Naive B cell (primary cell): ENCODE data around the gene OGDH. TPM values are rescaled to one million over a fixed set of nuclear protein-coding genes. Genes with fewer than 3 reads are reported as not detected.
A peak's percentile ranks its signal among the peaks of the same experiment; 100 is the strongest.

ENCODE experiments used
- ATAC-seq, 2 donors: fragments of 150-1000 bp; cut with Tn5 transposase; 2 replicates each; pipeline ENCODE4 v1.10.0; 2021; ENCODE audit warnings: low read depth in 2 of 2, mild to moderate bottlenecking in 2 of 2, moderate library complexity in 2 of 2
- DNase-seq: peaks from one replicate; pipeline ENCODE4 v3.0.0; 2022
- H3K27ac Mint-ChIP-seq, 6 donors: one replicate each; pipeline ENCODE4 v1.8.0; 2020 to 2022; ENCODE audit warnings: mild to moderate bottlenecking in 6 of 6, mixed read lengths in 6 of 6, moderate library complexity in 5 of 6, inconsistent platforms in 2 of 6
- H3K27me3 Mint-ChIP-seq, 3 donors: one replicate each; pipeline ENCODE4 v1.8.0; 2021 to 2022; ENCODE audit warnings: mixed read lengths in 3 of 3, mild to moderate bottlenecking in 1 of 3
- H3K36me3 Mint-ChIP-seq, 2 donors: one replicate each; pipeline ENCODE4 v1.8.0; 2020 to 2022; ENCODE audit warnings: mixed read lengths in 2 of 2, inconsistent platforms in 1 of 2, mild to moderate bottlenecking in 1 of 2
- H3K4me1 Mint-ChIP-seq, 3 donors: one replicate each; pipeline ENCODE4 v1.8.0; 2020 to 2022; ENCODE audit warnings: mixed read lengths in 3 of 3, inconsistent platforms in 1 of 3, mild to moderate bottlenecking in 1 of 3, moderate library complexity in 1 of 3
- H3K4me3 Mint-ChIP-seq, 8 donors: one replicate each; pipeline ENCODE4 v1.8.0; 2020 to 2022; ENCODE audit warnings: mild to moderate bottlenecking in 8 of 8, mixed read lengths in 8 of 8, moderate library complexity in 8 of 8, inconsistent platforms in 2 of 8
- H3K9me3 Mint-ChIP-seq, 7 donors: one replicate each; pipeline ENCODE4 v1.8.0; 2020 to 2022; ENCODE audit warnings: mixed read lengths in 7 of 7, mild to moderate bottlenecking in 5 of 7, inconsistent platforms in 2 of 7, moderate library complexity in 1 of 7
- polyA plus RNA-seq, 6 donors: library from polyadenylated mRNA; unstranded; fragments of 300-500 nt; fragmentation: Illumina TruSeq; gene quantifications; one replicate each; pipeline ENCODE4 v1.2.3, GENCODE V29; 2021; ENCODE audit warnings: low read depth in 6 of 6

The OGDH gene
- polyA plus RNA-seq, 6 donors from 2014 or later = 9.5 to 21.6 (median 20.1) TPM

DNA sequence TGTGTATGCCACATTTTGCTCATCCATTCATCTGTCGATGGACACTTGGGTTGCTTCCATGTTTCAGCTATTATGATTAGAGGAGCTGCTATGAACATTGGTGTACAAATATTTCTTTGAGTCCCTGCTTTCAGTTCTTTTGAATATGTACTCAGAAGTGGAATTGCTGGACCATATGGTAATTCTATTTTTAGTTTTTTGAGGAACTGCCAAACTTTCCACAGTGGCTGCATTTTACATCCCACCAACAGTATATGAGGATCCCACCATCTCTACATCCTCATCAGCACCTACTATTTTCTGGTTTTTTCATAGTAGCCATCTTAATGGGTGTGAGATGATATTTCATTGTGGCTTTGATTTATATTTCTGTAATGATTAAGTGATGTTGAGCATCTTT, 97.5 kb downstream of the OGDH start:
- Mint-ChIP-seq H3K36me3 (peaks cover 0 to 13% of the 10 kb centered on the region in 2 donors), H3K9me3 (peaks cover 0 to 3% (median 0%) of the 10 kb centered on the region in 7 donors), H3K27ac (no peak overlapping the region), H3K27me3 (no peaks in the 10 kb centered on the region), H3K4me1 (peaks cover 0 to 3% (median 0%) of the 10 kb centered on the region in 3 donors), H3K4me3 (no peak overlapping the region)
- ATAC-seq (no peak), DNase-seq (no peak)

DNA sequence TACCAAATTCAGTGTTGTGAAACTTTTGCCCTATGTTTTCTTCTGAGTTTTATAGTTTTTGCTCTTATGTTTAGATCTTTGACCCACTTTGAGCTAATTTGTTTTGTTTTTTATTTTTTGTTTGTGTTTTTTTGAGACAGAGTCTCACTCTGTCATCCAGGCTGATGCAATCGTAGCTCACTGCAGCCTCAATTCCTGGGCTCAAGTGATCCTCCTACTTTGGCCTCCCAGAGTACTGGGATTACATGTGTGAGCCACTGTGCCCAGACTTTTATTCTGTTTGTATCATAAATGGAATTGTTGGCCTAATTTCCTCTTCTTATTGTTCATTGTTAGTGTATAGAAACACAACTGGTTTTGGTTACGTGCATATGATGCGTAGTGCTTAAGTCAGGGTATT, 99.0 kb downstream of the OGDH start:
- peaks cover 0 to under 1% (median 0%) of the 10 kb centered on the region in 3 donors for H3K4me1 Mint-ChIP-seq
- no peak for ATAC-seq
- H3K27ac Mint-ChIP-seq = no peak overlapping the region
- peaks cover 0 to 4% of the 10 kb centered on the region in 2 donors for H3K36me3 Mint-ChIP-seq
- H3K9me3 Mint-ChIP-seq = peaks cover 0 to 2% (median 0%) of the 10 kb centered on the region in 7 donors
- no peak overlapping the region for H3K4me3 Mint-ChIP-seq
- no peak for DNase-seq
- H3K27me3 Mint-ChIP-seq = no peaks in the 10 kb centered on the region

DNA sequence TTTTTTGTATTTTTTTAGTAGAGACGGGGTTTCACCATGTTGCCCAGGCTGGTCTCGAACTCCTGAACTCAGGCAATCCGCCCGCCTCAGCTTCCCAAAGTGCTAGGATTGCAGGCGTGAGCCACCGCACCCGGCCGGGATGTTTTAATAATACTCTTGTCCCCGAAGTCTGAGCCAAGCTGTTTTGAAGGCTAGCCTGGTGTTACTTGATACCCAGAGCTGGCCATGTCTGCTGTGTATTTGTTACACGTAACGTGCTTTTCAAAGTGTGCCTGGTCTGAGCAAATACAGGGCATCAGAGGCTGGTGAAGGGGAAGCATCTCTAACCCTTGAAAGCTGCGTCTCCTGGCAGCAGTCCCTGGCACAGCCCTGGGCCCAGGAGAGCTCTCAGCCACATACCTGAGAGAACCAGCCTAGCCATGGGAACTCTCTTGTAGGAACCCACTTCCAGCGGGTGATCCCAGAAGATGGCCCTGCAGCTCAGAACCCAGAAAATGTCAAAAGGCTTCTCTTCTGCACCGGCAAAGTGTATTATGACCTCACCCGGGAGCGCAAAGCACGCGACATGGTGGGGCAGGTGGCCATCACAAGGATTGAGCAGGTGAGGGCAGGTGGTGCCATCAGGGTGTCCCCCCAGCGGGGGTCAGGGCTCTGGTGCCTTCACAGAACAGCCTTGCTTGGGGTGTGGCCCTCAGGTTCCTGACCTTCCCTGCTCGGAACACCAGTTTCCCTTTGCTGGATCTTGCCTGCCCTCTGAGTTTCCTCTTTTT, 100.5 kb downstream of the OGDH start:
- H3K9me3 Mint-ChIP-seq = peaks cover 0 to 2% (median 0%) of the 10 kb centered on the region in 7 donors
- DNase-seq (no peak), ATAC-seq (no peak)
- no peaks in the 10 kb centered on the region for H3K27me3 Mint-ChIP-seq
- peaks cover 0 to 1% (median 0%) of the 10 kb centered on the region in 3 donors for H3K4me1 Mint-ChIP-seq
- no peaks in the 10 kb centered on the region for H3K36me3 Mint-ChIP-seq
- H3K4me3 Mint-ChIP-seq = no peak overlapping the region
- H3K27ac Mint-ChIP-seq = peak overlapping the region in 1 of 6 donors; percentile 74

DNA sequence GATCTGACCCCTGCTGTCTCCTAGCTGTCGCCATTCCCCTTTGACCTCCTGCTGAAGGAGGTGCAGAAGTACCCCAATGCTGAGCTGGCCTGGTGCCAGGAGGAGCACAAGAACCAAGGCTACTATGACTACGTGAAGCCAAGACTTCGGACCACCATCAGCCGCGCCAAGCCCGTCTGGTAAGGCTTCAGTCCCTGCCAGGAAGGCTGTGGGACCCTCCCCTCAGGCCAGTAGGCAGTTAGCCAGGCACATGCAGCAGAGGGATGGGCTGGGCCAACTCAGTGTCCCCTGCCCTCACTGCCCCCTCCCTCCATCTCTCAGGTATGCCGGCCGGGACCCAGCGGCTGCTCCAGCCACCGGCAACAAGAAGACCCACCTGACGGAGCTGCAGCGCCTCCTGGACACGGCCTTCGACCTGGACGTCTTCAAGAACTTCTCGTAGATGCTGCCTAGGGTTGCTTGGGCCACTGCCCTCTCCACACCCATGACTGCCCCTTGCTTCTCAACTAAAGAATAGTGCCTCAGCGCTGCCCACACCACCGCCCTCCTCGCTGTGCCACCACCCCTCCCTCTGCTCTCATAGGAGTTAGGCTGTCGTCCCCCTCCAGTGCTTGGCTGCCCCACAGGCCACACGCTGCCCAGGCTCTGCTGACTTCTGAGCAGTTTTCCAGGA, 101.3 kb downstream of the OGDH start:
- Mint-ChIP-seq H3K4me1 (peaks cover 0 to 3% (median 0%) of the 10 kb centered on the region in 3 donors), H3K36me3 (no peaks in the 10 kb centered on the region), H3K27ac (peak overlapping the region in 4 of 6 donors; percentile 31 to 81 (median 75)), H3K27me3 (no peaks in the 10 kb centered on the region), H3K9me3 (peaks cover 0 to 2% (median 0%) of the 10 kb centered on the region in 7 donors), H3K4me3 (no peak overlapping the region)
- no peak for DNase-seq
- ATAC-seq = no peak

DNA sequence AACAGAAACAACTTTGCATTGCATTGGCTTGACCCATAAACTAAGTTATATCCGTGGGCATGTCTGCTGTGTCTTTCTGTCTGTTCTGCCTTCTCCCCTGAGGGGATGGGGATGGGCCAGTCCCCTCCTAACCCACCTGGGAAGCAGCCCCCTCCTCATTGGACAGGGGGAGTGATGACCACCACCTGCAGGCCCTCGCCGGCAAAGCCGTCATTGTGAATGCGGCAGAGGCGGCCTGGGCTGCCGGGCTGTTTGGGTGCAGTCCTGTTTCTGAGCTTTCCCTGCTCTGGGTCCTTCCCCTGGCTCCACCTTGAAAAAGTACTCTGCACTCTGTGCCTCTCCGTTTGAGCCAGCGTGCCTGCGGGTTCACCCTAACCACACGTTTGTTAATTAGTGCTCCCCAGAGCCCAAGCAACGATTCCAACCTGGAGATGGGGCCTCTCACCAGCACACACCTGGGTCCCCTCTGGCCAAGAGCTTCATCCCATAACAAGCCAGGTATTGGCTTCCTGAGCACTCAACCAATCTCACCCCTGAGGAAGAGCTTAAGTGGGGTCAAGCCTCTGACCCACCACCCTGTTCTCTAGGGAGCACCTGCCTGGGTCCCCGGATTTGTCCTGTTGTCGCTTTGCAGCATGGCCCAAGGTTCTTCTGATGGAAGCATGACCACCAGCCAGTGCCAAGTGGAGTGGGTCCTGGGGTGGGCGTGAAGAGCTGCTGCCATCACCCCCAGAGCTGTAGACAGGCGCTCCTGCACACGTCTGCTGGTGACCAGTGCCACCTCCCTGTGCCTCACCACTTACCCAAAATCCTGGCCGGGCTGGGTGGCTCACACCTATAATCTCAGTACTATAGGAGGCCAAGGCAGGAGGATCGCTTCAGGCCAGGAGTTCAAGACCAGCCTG, 102.8 kb downstream of the OGDH start:
- Mint-ChIP-seq H3K36me3 (no peaks in the 10 kb centered on the region), H3K4me3 (no peak overlapping the region), H3K4me1 (peaks cover 0 to 3% (median 0%) of the 10 kb centered on the region in 3 donors), H3K9me3 (peaks cover 0 to 2% (median 0%) of the 10 kb centered on the region in 7 donors), H3K27ac (peak overlapping the region in 2 of 6 donors; percentile 37 to 69), H3K27me3 (no peaks in the 10 kb centered on the region)
- DNase-seq (no peak), ATAC-seq (no peak)

DNA sequence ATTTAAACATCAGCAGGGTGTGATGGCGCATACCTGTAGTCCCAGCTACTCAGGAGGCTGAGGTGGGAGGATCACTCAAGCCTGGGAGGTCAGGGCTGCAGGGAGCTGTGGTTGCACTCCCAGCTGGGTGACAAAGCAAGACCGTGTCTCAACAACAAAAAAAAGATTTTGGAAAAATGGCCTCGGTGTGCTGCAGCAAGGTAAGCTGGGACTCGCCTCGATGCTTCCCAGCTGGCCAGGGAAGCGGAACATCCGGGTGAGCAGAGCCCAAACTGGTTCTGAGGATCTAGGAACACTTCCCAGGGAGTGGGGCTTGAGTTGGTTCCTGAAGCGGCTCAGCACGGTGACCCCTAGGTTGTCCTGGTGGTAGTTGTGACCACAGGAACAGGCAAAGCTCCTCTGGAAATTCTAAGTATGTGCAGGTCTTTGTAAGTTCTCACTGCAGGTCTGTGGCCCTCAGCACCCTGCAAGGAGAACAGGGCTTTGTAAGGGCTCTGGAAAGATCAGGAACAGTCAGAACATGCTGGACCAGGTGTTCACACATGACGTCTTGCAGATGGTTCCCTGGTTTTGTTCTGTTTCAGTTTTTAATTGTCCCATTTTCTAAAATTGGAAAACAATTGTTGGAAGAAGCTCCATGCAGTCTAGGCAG, 103.6 kb downstream of the OGDH start:
- ATAC-seq (no peak), DNase-seq (no peak)
- no peak overlapping the region for H3K4me3 Mint-ChIP-seq
- H3K9me3 Mint-ChIP-seq = no peaks in the 10 kb centered on the region
- no peaks in the 10 kb centered on the region for H3K36me3 Mint-ChIP-seq
- no peaks in the 10 kb centered on the region for H3K27me3 Mint-ChIP-seq
- H3K4me1 Mint-ChIP-seq = peaks cover 0 to 3% (median 0%) of the 10 kb centered on the region in 3 donors
- H3K27ac Mint-ChIP-seq = peak overlapping the region in 4 of 6 donors; percentile 27 to 70 (median 50)

DNA sequence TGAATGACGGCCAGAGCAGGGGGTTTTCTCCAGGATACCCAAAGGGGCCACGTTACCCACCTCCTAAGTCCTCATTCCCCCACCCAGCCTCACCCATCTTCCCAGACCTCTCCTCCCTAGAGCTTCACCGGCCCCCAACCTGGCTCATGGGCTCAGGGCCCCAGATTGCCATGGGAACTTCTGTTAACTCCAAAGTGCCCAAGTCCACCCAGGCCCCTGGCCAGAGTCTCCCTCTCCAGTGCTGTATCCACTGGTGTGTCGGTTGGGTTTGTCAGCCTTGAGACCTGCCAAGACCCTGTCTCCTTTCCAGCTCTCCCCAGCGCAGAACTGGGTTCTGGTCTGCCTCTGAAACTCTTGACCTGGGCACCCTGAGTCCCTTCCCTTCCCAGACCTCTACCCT, 105.1 kb downstream of the OGDH start:
- Mint-ChIP-seq H3K4me3 (no peak overlapping the region), H3K27ac (peak overlapping the region in 2 of 6 donors; percentile 23 to 64), H3K4me1 (peaks cover 0 to 3% (median 0%) of the 10 kb centered on the region in 3 donors), H3K36me3 (no peaks in the 10 kb centered on the region), H3K27me3 (peaks cover 0 to 4% (median 0%) of the 10 kb centered on the region in 3 donors), H3K9me3 (no peaks in the 10 kb centered on the region)
- no peak for ATAC-seq
- no peak for DNase-seq

DNA sequence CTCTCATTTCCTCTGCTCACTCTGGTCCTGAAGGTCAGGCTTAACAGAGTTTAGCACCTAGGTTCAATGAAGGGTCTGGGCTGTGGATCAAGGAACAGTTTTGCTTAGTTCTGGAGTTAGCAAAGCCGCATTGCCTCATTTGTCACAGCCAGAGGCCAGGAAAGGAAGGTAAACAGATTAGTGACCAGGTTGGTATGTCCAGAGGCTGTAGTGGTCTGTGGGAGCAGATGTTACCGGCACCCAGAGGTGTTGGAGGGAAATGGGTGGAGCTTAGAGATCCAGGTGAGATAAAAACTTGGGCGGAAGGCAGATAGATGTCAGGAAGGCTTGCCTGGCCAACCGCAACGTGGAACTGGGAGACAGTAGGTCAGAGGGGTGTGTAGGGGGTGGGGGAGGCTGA, 105.6 kb downstream of the OGDH start:
- no peak for DNase-seq
- Mint-ChIP-seq H3K9me3 (no peaks in the 10 kb centered on the region), H3K4me1 (peaks cover 0 to 3% (median 0%) of the 10 kb centered on the region in 3 donors), H3K36me3 (no peaks in the 10 kb centered on the region), H3K4me3 (no peak overlapping the region), H3K27ac (peak overlapping the region in 2 of 6 donors; percentile 23 to 56), H3K27me3 (peaks cover 0 to 5% (median 0%) of the 10 kb centered on the region in 3 donors)
- ATAC-seq = no peak

DNA sequence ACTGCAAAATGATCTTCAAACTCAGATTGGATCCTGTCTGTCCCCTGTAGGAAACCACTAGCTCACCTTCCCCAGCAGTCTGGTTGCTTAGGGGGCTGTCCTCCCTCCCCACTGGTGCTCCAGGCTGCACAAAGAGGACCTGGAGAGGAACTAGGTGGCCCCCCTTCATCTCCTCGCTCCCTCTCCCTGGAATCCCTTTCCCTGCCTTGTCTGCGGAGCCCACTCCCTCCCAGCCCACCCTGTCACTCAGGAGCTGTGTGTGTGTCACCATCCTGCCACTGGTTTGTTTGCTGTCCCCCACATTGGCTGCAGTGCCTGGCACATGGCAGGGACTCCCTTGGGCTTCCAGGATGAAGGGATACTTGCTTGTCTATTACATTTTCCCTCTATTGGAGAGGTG, 106.7 kb downstream of the OGDH start:
- Mint-ChIP-seq H3K4me1 (peaks cover 0 to 3% (median 0%) of the 10 kb centered on the region in 3 donors), H3K27ac (no peak overlapping the region), H3K36me3 (no peaks in the 10 kb centered on the region), H3K27me3 (peaks cover 0 to 5% (median 0%) of the 10 kb centered on the region in 3 donors), H3K9me3 (no peaks in the 10 kb centered on the region), H3K4me3 (no peak overlapping the region)
- ATAC-seq (no peak), DNase-seq (no peak)

DNA sequence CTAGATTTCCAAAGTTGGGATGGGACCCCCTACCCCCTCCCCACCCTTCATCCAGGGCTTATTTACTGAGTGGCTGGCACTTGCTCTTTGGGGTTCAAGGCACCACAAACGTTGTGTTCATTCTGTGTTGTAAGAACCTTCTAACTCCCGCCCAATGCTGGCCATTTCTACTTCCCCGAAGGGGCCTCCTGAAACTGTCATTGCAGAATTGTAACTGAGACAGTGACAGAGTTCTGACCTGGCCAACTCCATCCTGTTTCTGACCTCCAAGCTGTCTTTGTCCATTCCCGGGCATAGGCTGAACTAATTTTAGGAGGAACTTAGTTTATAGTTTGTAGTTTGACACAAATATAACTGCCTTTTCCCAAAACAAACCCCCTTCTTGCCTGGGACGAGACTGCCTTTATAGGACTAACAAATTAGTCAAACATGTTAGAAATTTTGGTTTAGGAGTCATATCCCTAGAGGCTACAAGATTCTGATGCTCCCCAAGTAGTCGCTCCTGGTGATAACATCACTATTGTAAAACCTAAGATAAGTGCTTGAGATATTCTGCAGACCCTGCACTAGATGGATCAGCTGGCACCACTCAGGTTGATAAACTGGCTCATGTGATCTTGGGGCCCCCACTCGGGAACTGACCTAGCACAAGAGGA, 107.4 kb downstream of the OGDH start:
- Mint-ChIP-seq H3K4me3 (no peak overlapping the region), H3K27ac (peak overlapping the region in 1 of 6 donors; percentile 33)

DNA sequence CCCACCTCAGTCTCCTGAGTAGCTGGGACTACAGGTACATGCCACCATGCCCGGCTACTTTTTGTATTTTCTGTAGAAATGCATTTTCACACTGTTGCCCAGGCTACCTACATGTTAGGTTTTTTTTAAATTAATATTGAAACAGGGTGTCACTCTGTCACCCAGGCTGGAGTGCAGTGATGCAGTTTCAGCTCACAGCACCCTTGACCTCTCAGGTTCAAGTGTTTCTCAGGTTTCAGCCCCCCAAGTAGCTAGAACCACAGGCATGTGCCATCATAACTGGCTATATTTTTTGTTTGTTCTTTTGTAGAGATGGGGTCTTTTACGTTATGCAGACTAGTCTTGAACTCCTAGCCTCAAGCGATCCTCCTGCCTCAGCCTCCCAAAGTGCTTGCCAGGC, 109.8 kb downstream of the OGDH start:
- DNase-seq (no peak), ATAC-seq (no peak)
- peaks cover 0 to 3% (median 0%) of the 10 kb centered on the region in 3 donors for H3K4me1 Mint-ChIP-seq
- no peak overlapping the region for H3K4me3 Mint-ChIP-seq
- H3K9me3 Mint-ChIP-seq = peaks cover 0 to 13% (median 7%) of the 10 kb centered on the region in 7 donors
- H3K27ac Mint-ChIP-seq = no peak overlapping the region
- H3K36me3 Mint-ChIP-seq = no peaks in the 10 kb centered on the region
- peaks cover 0 to 5% (median 0%) of the 10 kb centered on the region in 3 donors for H3K27me3 Mint-ChIP-seq

More for the DNA sequence above, 107.4 kb downstream of the OGDH start:
- no peak for ATAC-seq
- DNase-seq = no peak
- H3K9me3 Mint-ChIP-seq = no peaks in the 10 kb centered on the region
- peaks cover 0 to 5% (median 0%) of the 10 kb centered on the region in 3 donors for H3K27me3 Mint-ChIP-seq
- peaks cover 0 to 3% (median 0%) of the 10 kb centered on the region in 3 donors for H3K4me1 Mint-ChIP-seq
- no peaks in the 10 kb centered on the region for H3K36me3 Mint-ChIP-seq

DNA sequence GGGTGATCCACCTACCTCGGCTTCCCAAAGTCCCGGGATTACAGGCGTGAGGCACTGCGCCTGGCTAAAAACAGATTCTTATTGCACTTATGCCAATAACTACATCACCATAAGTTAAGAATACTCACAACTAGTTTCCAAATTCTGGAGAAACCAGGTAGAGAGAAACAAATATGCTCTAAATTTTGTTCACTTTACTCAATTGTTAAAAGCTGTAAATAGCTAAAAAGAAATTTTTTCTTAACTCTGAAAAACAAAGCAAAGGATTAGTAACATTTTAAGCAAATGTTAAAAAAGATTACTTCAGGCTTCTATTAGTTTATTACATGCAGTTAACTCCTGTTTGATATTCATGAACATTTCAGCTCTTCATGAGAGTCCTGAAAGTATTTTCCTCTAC, 113.9 kb downstream of the OGDH start:
- Mint-ChIP-seq H3K27me3 (peaks cover 0 to 5% (median 0%) of the 10 kb centered on the region in 3 donors), H3K36me3 (no peaks in the 10 kb centered on the region), H3K4me1 (no peaks in the 10 kb centered on the region), H3K27ac (no peak overlapping the region), H3K9me3 (peaks cover 0 to 18% (median 11%) of the 10 kb centered on the region in 7 donors), H3K4me3 (no peak overlapping the region)
- DNase-seq (no peak), ATAC-seq (no peak)
